ENCODE data around the gene OR52L1. TPM values are rescaled to one million over a fixed set of nuclear protein-coding genes. Genes with fewer than 3 reads are reported as not detected.

Gene OR52L1
- polyA plus RNA-seq, 4 donors, result not detected

DNA sequence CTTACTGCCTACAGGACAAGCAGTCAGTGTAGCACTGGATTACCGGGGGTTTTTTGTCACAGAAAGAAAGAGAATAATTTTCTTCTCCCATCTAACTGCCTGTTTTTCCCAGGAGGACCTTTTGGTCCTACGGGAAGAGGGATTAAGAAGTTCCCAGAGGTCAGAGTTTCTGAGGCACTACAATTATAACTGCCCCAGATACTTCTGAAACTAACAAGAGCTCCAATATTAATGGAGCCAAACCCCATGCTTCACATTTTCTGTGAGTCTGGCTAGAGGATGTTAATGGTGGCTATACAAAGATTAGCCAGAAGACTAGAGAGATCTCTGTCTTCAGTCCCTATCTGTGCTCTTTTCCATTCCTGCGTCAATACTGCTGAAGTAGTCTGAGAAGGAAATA, 44.8 kb downstream of the OR52L1 start, which contains the start of gene OR56A3:
TSS of gene OR56A3 (plus strand) at position 301 of the 400 bp plus-strand sequence. CDS start 5,096 bp downstream, outside the sequence.
- DNase-seq (ENCODE audit: low read depth in 4 of 4, low spot score in 2 of 4), result no peak

GRCh38 chr11:5940748-5941147, 46.0 kb downstream of the OR52L1 start:
- DNase-seq (ENCODE audit: low read depth in 4 of 4, low spot score in 2 of 4), result no peak

GRCh38 chr11:5938603-5938965, 48.2 kb downstream of the OR52L1 start:
- no peak for DNase-seq (ENCODE audit: low read depth in 4 of 4, low spot score in 2 of 4)

GRCh38 chr11:5937868-5938602, 48.8 kb downstream of the OR52L1 start:
- no peak for DNase-seq (ENCODE audit: low read depth in 4 of 4, low spot score in 2 of 4)

Other genes with a start within 250 kb of the OR52L1 start
- gene OR52N4, start 232.7 kb downstream of the OR52L1 start, polyA plus RNA-seq (ENCODE audit: insufficient read length in 4 of 4), result not detected
- gene OR52N5, start 203.6 kb downstream of the OR52L1 start, polyA plus RNA-seq (ENCODE audit: insufficient read length in 4 of 4), result not detected
- gene OR52N1, start 195.7 kb downstream of the OR52L1 start, polyA plus RNA-seq (ENCODE audit: insufficient read length in 4 of 4), result not detected
- gene OR52N2, start 178.1 kb downstream of the OR52L1 start, polyA plus RNA-seq (ENCODE audit: insufficient read length in 4 of 4), result not detected
- gene OR52E6, start 145.1 kb downstream of the OR52L1 start, polyA plus RNA-seq (ENCODE audit: insufficient read length in 4 of 4), result not detected
- not detected for gene OR52E8, start 129.3 kb downstream of the OR52L1 start, polyA plus RNA-seq (ENCODE audit: insufficient read length in 4 of 4)
- gene OR52E4, start 106.4 kb downstream of the OR52L1 start, polyA plus RNA-seq (ENCODE audit: insufficient read length in 4 of 4), result under 1 TPM in 2 of 4 donors, not detected in 2; 0.06 to 0.07 TPM
- not detected for gene OR52E5, start 93.8 kb downstream of the OR52L1 start, polyA plus RNA-seq (ENCODE audit: insufficient read length in 4 of 4)
- not detected for gene OR56A3, start 44.7 kb downstream of the OR52L1 start, polyA plus RNA-seq (ENCODE audit: insufficient read length in 4 of 4)
- gene OR56A5, start 18.5 kb downstream of the OR52L1 start, polyA plus RNA-seq (ENCODE audit: insufficient read length in 4 of 4), result not detected
- under 1 TPM in 3 of 4 donors, not detected in 1; 0.05 to 0.09 (median 0.06) TPM for gene OR56A4, start 20.0 kb upstream of the OR52L1 start, polyA plus RNA-seq (ENCODE audit: insufficient read length in 4 of 4)
- gene OR56A1, start 43.8 kb upstream of the OR52L1 start, polyA plus RNA-seq (ENCODE audit: insufficient read length in 4 of 4), result under 1 TPM in 2 of 4 donors, not detected in 2; 0.01 to 0.02 TPM
- gene OR56B4, start 120.7 kb upstream of the OR52L1 start, polyA plus RNA-seq (ENCODE audit: insufficient read length in 4 of 4), result under 1 TPM in 3 of 4 donors, not detected in 1; 0.19 to 0.23 (median 0.22) TPM
- gene OR52B2, start 183.3 kb upstream of the OR52L1 start, polyA plus RNA-seq (ENCODE audit: insufficient read length in 4 of 4), result not detected
- under 1 TPM in 2 of 4 donors, not detected in 2; 0.21 to 0.27 TPM for gene OR52W1, start 212.2 kb upstream of the OR52L1 start, polyA plus RNA-seq (ENCODE audit: insufficient read length in 4 of 4)
- 1 to 10 TPM in 2 of 4 donors, under 1 TPM in 2; 0.66 to 2.6 (median 1.5) TPM for gene C11orf42, start 218.6 kb upstream of the OR52L1 start, polyA plus RNA-seq (ENCODE audit: insufficient read length in 4 of 4)
- gene FHIP1B, start 247.7 kb upstream of the OR52L1 start, polyA plus RNA-seq (ENCODE audit: insufficient read length in 4 of 4), result 10 to 100 TPM; 37.7 to 76.2 (median 56.7) TPM